K562 (cell line): ENCODE results near the gene GABRR2. TPM values are rescaled to one million over a fixed set of nuclear protein-coding genes. Genes with fewer than 3 reads are reported as not detected.

Experiments
- CC2D1A ChIP-seq: fragments of 450-650 bp; IDR thresholded peaks from 2 replicates; pipeline ENCODE4 v1.6.1; 2017; ENCODE audit warnings: mild to moderate bottlenecking
- CTCF ChIP-seq, 3 experiments: IDR thresholded peaks in 2 of 3; conservative IDR thresholded peaks in 1 of 3; 2 replicates each; pipeline ENCODE4 v1.5.1; 2011 to 2012; ENCODE audit warnings: low read length in 3 of 3, mild to moderate bottlenecking in 3 of 3, control low read depth in 2 of 3, improper control_type of control experiment in 1 of 3, inconsistent platforms in 1 of 3, low read depth in 1 of 3, mixed read lengths in 1 of 3, moderate library complexity in 1 of 3; ENCODE audit not compliant: insufficient read depth in 2 of 3
- MGA ChIP-seq: fragments of 450-650 bp; IDR thresholded peaks from 2 replicates; pipeline ENCODE4 v1.6.1; 2016; ENCODE audit warnings: mild to moderate bottlenecking, moderate library complexity
- NFXL1 ChIP-seq: fragments of 450-650 bp; formaldehyde crosslinking; IDR thresholded peaks from 2 replicates; pipeline ENCODE4 v1.4.0; 2021; ENCODE audit warnings: mild to moderate bottlenecking
- STAG1 ChIP-seq: sonication (generic); formaldehyde crosslinking; IDR thresholded peaks from 2 replicates; pipeline ENCODE4 v1.5.0; 2020; ENCODE audit warnings: missing genetic modification reagents, borderline replicate concordance
- ZBTB2 ChIP-seq: fragments of 450-650 bp; IDR thresholded peaks from 2 replicates; pipeline ENCODE4 v1.6.1; 2016; ENCODE audit warnings: antibody characterized with exemption
- ZNF212 ChIP-seq: fragments of 450-650 bp; formaldehyde crosslinking; IDR thresholded peaks from 2 replicates; pipeline ENCODE4 v1.4.0; 2020; ENCODE audit warnings: mild to moderate bottlenecking
- ZNF408 ChIP-seq: fragments of 250-450 bp; sonication (Bioruptor Pico); IDR thresholded peaks from 2 replicates; pipeline ENCODE4 v1.4.0; 2020; ENCODE audit warnings: low read depth, mild to moderate bottlenecking, moderate library complexity
- polyA plus RNA-seq, 8 experiments: library from polyadenylated mRNA; depleted of rRNA in 4 of 8; stranded (reverse) in 5 of 8; unstranded in 3 of 8; fragments of >200 nt; fragmentation: Nextera tagmentation in 2 of 8; fragmentation: Illumina TruSeq in 1 of 8; extraction: Ambion mirVana in 2 of 8; extraction: Trizol in 1 of 8; gene quantifications; 2 replicates each; pipeline versions ENCODE4 v1.2.1 to v1.2.3, GENCODE V29; 2011 to 2014; ENCODE audit warnings: inconsistent platforms in 1 of 8, missing spikeins in 1 of 8
- total RNA-seq, 7 experiments: library from RNA; depleted of rRNA in 6 of 7; stranded (reverse); fragments of >200 nt in 6 of 7; fragmentation: Illumina TruSeq in 2 of 7; extraction: Trizol in 2 of 7; gene quantifications; 2 replicates each; pipeline versions ENCODE4 v1.2.1 to v1.2.3, GENCODE V29; 2011 to 2021; ENCODE audit warnings: low replicate concordance in 1 of 7

Gene GABRR2
- total and polyA plus RNA-seq, 9 of the 15 experiments (the other 6 are each of a cell fraction or from before 2014, with no cell fraction given), result 0.09 to 0.13 (median 0.10) TPM; not detected in 6

- TF ChIP-seq CTCF (IDR thresholded peaks at IDR 0.05 in 2 of 3, conservative IDR thresholded peaks at IDR 0.05 in 1 of 3; ENCODE audit: insufficient read depth in 2 of 3, low read depth in 1 of 3, low read length in 3 of 3) (peak; percentile 46 to 79 (median 61)), MGA (no peak), CC2D1A (peak; percentile 68), NFXL1 (CRISPR knock-in tag) (no peak), STAG1 (CRISPR knock-in tag) (peak; percentile 30; the same call in 1 of the 2 replicates), ZNF408 (CRISPR knock-in tag) (no peak), ZNF212 (no peak), ZBTB2 (no peak)
These were observed 3.1 kb downstream of the GABRR2 start (continued) for GRCh38 chr6:89311853-89312531.
